A549 treated with DMSO at 1 μM for 4 hours (cell line): Measurements from ENCODE around the gene HAGHL. TPM values are rescaled to one million over a fixed set of nuclear protein-coding genes. Genes with fewer than 3 reads are reported as not detected.

Experiments
- total RNA-seq: library from RNA; stranded (reverse); fragments of 200-300 nt; extraction: Qiagen RNA extraction; gene quantifications from 5 replicates; pipeline ENCODE4 v1.2.3, GENCODE V29; 2022; ENCODE audit warnings: low read depth

The HAGHL gene
- 15.6 to 20.5 TPM (median 17.4 TPM) in 5 replicates for total RNA-seq

GRCh38 chr16:726438-727290 is at the start of gene HAGHL, which contains the start of gene CCDC78:
Gene HAGHL (plus strand): TSS chr16:727106. CDS start chr16:727510, 404 bp downstream.
Gene CCDC78 (minus strand): TSS chr16:726443. CDS start chr16:726367, 76 bp downstream.

GRCh38 chr16:679814-680624 is 46.9 kb upstream of the HAGHL start, which contains the start of gene STUB1:
Gene STUB1 (plus strand): TSS chr16:680410. CDS start chr16:680526, 116 bp downstream.

GRCh38 chr16:684071-684794 is 42.7 kb upstream of the HAGHL start, which contains the start of gene JMJD8:
Gene JMJD8 (minus strand): TSS chr16:684334. CDS start chr16:684319, 15 bp downstream.

GRCh38 chr16:705431-706188 is 21.3 kb upstream of the HAGHL start, which contains the start of gene FBXL16:
Gene FBXL16 (minus strand): TSS chr16:705801. CDS start chr16:697405, 8,396 bp downstream.

GRCh38 chr16:714558-715476 is 12.1 kb upstream of the HAGHL start, which contains the start of gene METRN:
Gene METRN (plus strand): TSS chr16:715118. CDS start chr16:715290, 172 bp downstream.

GRCh38 chr16:720990-721764 is 5.7 kb upstream of the HAGHL start, which contains the start of gene ANTKMT:
Gene ANTKMT (plus strand): TSS chr16:721146. CDS start chr16:721275, 129 bp downstream.

GRCh38 chr16:740764-741505 is 14.0 kb downstream of the HAGHL start, which contains the start of gene CIAO3:
Gene CIAO3 (minus strand): TSS chr16:740997. CDS start chr16:740985, 12 bp downstream.

GRCh38 chr16:760545-761343 is 33.8 kb downstream of the HAGHL start, which contains the start of gene MSLN:
Gene MSLN (plus strand): TSS chr16:760734. CDS start chr16:762681, 1,947 bp downstream.

Other genes with a start within 250 kb of the HAGHL start
- gene CAPN15, start 199.4 kb upstream of the HAGHL start, total RNA-seq = 53.0 to 84.9 TPM (median 71.0 TPM) in 5 replicates
- 0.05 to 0.17 TPM (median 0.09 TPM) in 5 replicates for gene PRR35, start 166.7 kb upstream of the HAGHL start, total RNA-seq
- 0.15 to 0.30 TPM (median 0.21 TPM) in 5 replicates for gene NHLRC4, start 160.1 kb upstream of the HAGHL start, total RNA-seq
- gene PIGQ, start 157.1 kb upstream of the HAGHL start, total RNA-seq = 30.3 to 41.5 TPM (median 38.5 TPM) in 5 replicates
- 12.6 to 20.4 TPM (median 17.2 TPM) in 5 replicates for gene RAB40C, start 137.0 kb upstream of the HAGHL start, total RNA-seq
- 0.13 to 0.23 TPM (median 0.16 TPM) in 5 replicates for gene WFIKKN1, start 96.1 kb upstream of the HAGHL start, total RNA-seq
- gene METTL26, start 90.8 kb upstream of the HAGHL start, total RNA-seq = 85.8 to 135 TPM (median 124 TPM) in 5 replicates
- gene MCRIP2, start 85.3 kb upstream of the HAGHL start, total RNA-seq = 25.3 to 44.8 TPM (median 38.3 TPM) in 5 replicates
- gene WDR90, start 77.7 kb upstream of the HAGHL start, total RNA-seq = 17.8 to 36.9 TPM (median 28.9 TPM) in 5 replicates
- 64.2 to 95.4 TPM (median 87.5 TPM) in 5 replicates for gene RHOT2, start 59.0 kb upstream of the HAGHL start, total RNA-seq
- 0.75 to 1.6 TPM (median 1.4 TPM) in 5 replicates for gene RHBDL1, start 51.4 kb upstream of the HAGHL start, total RNA-seq
- 91.8 to 121 TPM (median 114 TPM) in 5 replicates for gene STUB1, start 46.7 kb upstream of the HAGHL start, total RNA-seq
- gene JMJD8, start 42.8 kb upstream of the HAGHL start, total RNA-seq = 67.9 to 83.7 TPM (median 77.0 TPM) in 5 replicates
- 4.7 to 6.4 TPM (median 6.0 TPM) in 5 replicates for gene WDR24, start 36.7 kb upstream of the HAGHL start, total RNA-seq
- gene FBXL16, start 21.3 kb upstream of the HAGHL start, total RNA-seq = 1.5 to 2.9 TPM (median 2.5 TPM) in 5 replicates
- gene METRN, start 12.0 kb upstream of the HAGHL start, total RNA-seq = 79.7 to 194 TPM (median 166 TPM) in 5 replicates
- 26.6 to 61.4 TPM (median 50.6 TPM) in 5 replicates for gene ANTKMT, start 6.0 kb upstream of the HAGHL start, total RNA-seq
- 3.6 to 6.4 TPM (median 5.5 TPM) in 5 replicates for gene CCDC78, start 663 bp upstream of the HAGHL start, total RNA-seq
- 18.9 to 25.8 TPM (median 23.7 TPM) in 5 replicates for gene CIAO3, start 13.9 kb downstream of the HAGHL start, total RNA-seq
- gene MSLN, start 33.6 kb downstream of the HAGHL start, total RNA-seq = 2.1 to 2.5 TPM (median 2.2 TPM) in 5 replicates
- 34.1 to 56.4 TPM (median 47.4 TPM) in 5 replicates for gene RPUSD1, start 61.3 kb downstream of the HAGHL start, total RNA-seq
- gene CHTF18, start 61.5 kb downstream of the HAGHL start, total RNA-seq = 13.3 to 26.7 TPM (median 24.8 TPM) in 5 replicates
- gene GNG13, start 73.6 kb downstream of the HAGHL start, total RNA-seq = not detected in 5 replicates
- 8.0 to 11.4 TPM (median 8.5 TPM) in 5 replicates for gene LMF1, start 243.9 kb downstream of the HAGHL start, total RNA-seq